GM19035 (cell line): ENCODE data around the gene NEK6.

Experiments
- ATAC-seq: cut with Tn5 transposase; IDR thresholded peaks from one replicate; pipeline ENCODE4 v1.9.1; 2021; ENCODE audit not compliant: unreplicated experiment

NEK6 gene

GRCh38 chr9:124368692-124369091 lies 110.9 kb downstream of the NEK6 start:
- ATAC-seq: no peak

DNA sequence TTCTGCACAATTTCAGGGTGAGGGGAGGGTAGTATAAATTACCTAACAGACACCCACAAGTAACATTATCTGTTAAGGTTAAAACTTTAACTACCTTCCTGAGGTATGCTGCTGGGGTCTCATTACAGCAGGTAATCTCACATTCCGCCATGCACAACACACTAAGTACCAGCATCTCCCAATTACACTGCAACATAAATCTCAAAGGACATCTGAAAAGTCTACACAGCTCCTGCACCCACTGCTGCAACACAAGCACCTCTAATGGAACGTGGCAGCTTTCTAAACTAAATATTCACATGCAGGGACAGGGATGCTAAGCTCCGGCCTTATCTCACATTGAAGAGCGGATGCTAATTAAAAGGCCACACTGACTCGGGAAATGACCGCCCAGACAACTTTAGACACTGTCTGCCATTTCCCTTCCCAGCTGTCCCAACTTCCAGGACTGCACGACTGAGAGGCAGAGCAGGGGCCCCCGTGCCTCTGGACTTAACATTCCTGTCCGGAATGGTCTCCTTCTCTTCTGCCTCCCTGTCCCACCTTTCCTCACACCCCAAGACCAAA lies 111.6 kb downstream of the NEK6 start:
- ATAC-seq: no peak

DNA sequence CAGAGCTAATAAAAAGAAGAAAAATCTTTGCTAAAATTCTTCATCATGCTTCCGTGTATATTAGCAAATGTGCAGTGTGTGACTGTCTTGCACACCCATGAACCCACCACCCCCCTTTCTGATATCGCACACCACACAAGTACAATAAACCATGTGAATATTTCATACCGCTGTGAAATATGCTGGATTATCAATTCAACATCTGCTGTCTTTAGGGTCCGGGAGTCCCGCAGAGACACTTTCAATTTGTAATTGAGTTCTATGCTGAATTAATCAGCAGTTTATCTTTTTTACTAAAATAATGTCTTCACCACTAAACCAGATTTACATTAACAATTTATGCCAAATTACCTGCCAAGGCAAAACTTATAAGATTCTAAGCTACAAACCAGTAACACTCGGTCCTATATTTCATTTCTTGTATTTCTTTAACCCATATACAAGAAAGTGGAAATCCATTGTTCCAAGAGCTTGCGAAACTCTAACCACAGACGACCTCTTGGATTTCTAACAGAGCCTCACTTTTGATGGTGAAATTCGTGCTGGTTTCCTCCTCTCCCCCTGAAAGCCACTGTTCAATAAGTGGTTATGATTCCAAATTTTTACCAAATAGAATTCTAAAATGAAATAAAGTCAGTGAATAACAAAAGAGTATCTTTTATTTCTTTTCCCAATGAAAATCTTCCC lies 113.3 kb downstream of the NEK6 start:
- no peak for ATAC-seq

DNA sequence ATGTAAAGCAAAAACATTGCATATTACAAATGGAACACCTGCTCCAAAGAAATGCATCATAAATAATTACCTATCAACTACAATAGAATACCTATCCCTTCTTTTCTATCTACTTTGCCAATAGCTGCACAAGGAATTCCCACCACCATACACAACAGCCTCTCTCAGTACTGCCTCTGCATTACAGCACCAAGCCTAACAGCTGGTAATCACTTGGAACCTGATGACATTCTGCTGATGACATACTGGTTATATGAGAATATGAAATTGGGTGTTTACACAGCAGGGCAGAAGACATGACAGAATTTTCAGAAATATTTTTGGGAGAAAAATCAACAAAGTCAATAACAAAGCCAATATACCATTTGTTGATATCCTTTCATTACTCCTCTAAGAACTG lies 114.3 kb downstream of the NEK6 start:
- no peak for ATAC-seq

- no peak for ATAC-seq
Measured at GRCh38 chr9:124373386-124373785, 115.6 kb downstream of the NEK6 start.

- ATAC-seq: no peak
Measured at GRCh38 chr9:124373851-124374250, 116.1 kb downstream of the NEK6 start.

DNA sequence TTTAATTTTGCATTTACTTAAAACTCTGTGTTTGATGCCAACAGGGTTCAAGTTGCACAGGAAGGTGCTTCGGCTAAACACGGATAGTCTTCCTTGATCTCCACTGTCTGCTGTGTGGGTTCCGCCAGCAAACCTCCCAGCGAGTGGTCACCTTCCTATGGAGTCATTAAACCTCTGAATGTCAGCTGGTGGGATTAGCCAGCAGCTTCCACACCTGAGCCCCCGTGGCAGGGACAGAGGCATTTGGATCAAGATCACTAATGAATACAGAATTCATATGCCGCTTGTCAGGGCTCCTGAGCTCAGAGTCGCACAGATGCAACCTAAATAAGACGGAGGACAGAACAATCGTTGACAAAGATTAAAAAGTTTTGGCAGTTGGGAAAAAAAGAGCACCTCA lies 118.0 kb downstream of the NEK6 start:
- ATAC-seq: no peak

DNA sequence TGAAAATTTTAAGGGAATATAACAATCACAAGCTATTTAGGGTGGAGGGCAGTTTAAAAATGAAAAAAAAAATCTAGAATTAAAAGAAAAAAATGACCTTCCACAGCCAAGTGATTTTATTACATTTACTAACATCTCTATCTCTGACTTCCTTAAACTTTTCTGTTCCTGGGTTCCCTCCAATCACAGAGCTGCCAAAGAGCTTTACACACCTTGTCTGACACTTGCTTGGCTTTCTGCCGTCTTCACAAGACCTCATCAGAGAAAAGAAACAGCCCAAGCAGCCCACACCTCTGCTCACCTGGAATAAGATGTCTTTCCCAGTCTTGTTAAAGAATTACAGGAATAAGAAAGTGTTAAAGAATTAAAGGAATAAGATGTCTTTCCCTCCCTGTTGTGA lies 118.6 kb downstream of the NEK6 start:
- ATAC-seq: no peak

GRCh38 chr9:124377551-124378406 lies 120.0 kb downstream of the NEK6 start:
- ATAC-seq: no peak

DNA sequence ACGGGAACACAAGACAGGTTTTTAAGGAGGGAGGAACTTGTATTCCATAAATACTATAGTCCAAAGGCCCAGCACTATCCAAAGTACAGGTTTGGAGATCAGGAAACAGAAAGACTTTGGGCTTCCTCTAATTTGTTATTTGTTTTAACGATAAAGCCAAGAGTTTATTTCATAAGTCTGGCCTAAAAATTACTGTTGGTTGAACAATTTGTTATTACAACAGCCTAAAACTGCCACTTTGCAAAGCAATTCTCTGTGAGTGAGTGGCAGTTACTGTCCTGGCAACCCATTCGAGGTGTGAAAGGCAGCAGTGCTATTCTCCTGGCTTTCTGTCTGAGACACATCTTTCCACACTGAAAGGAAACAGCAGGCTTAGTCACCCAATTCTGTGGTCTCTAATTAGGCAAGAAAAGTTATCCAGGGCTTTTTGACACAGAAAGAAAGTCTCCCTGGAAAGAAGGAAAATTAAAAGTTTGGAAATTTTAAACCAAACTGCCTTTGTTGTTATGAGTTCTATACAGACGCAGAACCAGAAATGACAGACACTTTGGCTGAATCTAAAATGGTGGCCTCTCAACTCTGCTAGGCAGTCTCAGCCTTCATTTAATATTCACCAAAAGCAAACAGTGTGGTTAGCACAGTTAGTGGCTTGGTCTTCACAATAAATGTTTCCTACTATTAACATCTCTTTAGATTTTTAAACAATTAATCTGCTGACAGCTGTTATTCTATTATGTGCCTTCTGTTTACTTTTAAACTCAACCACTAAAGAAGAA lies 123.6 kb downstream of the NEK6 start:
- no peak for ATAC-seq

GRCh38 chr9:124384210-124384609 lies 126.5 kb downstream of the NEK6 start:
- ATAC-seq: no peak

GRCh38 chr9:124384846-124385245 lies 127.1 kb downstream of the NEK6 start:
- no peak for ATAC-seq

- ATAC-seq: no peak
Measured at GRCh38 chr9:124385623-124386022, 127.9 kb downstream of the NEK6 start.

GRCh38 chr9:124386201-124386600 lies 128.5 kb downstream of the NEK6 start:
- no peak for ATAC-seq

GRCh38 chr9:124388275-124389048 lies 130.7 kb downstream of the NEK6 start:
- no peak for ATAC-seq

GRCh38 chr9:124389146-124389939 lies 131.6 kb downstream of the NEK6 start:
- no peak for ATAC-seq

GRCh38 chr9:124390794-124391658 lies 133.3 kb downstream of the NEK6 start:
- no peak for ATAC-seq

DNA sequence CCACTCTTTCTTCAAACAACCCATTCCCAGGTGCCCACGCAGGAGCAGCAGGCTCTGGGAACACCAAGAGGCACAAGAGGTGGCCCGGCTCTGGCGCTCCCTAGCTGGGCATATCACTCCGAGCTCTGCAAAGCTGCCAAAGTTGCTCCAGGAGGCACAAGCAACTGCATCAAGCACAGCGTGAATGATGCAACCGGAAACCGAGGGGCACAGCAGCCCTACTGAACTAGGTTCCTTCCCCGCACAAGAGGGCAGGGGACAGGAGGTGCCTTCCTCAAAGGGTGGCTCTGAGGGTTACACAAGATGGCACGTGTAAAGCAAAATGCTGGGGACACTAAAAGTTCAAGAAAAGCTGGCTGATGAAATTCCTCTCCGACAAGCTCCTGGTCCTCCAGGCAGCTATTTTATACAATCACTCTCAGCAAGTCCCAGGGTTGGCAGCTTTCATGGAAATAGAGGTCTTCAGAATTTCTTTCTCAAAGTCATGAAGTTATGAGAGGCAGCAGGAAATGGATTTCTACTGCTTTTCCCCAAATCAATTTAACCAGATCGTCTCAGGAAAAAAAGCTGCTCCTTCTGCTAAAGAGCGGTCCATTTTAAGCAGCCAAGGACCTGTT lies 134.6 kb downstream of the NEK6 start:
- no peak for ATAC-seq
